ENCODE results near the gene LIN37.

LIN37 gene

DNA sequence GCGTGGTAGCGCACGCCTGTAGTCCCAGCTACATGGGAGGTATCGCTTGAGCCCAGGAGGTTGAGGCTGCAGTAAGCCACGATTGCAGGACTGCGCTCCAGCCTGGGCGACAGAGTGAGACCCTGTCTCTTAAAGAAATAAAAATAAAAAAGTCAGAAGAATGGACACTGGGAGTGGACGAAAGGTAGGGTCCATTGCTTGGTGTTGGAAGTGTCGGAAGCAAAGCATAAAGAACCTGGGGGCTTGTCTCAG lies 26.6 kb downstream of the LIN37 start:
- in situ Hi-C loops (cut with MboI; ENCODE audit: low sequenced_read_pairs), result no loop called here
- peaks cover 9% of the 10 kb centered on the region; the same call in 1 of the 2 replicates for H3K4me1 ChIP-seq
- H3K36me3 ChIP-seq (replicated peaks), result no peaks in the 10 kb centered on the region
- H3K9me3 ChIP-seq, result no peaks in the 10 kb centered on the region
- no peak for DNase-seq (ENCODE audit: low spot score in 2 of 2)
- no peaks in the 10 kb centered on the region for H3K27me3 ChIP-seq (ENCODE audit: low read depth)
- peak overlapping the region; percentile 13 for H3K4me3 ChIP-seq

DNA sequence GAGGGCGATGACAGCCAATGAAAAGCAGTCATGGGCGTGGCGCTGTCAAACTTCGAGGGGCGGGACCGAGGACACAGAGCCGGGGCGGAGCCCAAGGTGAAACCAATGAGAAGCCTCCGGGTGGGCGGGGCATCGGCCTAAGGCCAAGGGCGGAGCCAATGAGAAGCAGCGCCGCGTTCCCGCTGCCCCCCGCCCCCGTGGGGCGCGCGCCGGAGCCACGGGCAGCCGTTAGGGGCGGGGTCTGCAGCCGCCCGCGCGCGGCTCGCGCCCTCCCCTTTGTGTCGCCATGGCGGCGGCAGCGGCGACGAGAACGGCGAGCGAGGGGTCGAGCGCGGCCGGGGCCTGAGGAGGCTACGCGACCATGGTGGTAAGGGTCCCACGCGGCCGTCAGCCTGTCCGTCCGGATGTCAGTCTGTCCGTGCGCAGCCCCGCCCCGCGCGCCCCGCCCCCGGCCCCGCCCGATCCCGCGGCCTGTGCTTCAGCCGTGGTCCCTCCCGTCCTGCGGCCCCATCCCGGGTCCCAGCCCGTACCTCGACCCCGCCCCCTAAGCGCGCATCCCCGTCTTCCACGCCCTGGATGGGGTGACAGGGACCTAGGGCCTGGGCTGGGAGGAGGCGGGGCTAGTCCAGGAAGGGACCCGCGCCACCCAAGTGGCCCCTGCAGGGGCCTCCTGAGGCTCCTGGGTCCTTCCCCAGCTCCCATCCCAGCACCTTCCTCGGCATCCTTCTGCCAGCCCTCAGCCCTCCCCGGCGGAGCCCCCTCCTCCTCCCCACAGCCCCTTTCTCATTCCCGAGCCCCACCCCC lies 27.1 kb downstream of the LIN37 start, which contains the start of gene ARHGAP33:
TSS of gene ARHGAP33 (plus strand) at position 267 of the 804 bp plus-strand sequence. CDS start at position 362, 95 bp downstream.
- in situ Hi-C loops (cut with MboI; ENCODE audit: low sequenced_read_pairs), result no loop called here
- no peaks in the 10 kb centered on the region for H3K36me3 ChIP-seq (replicated peaks)
- peak; percentile 97 to 100 for DNase-seq (ENCODE audit: low spot score in 2 of 2)
- peaks cover 9% of the 10 kb centered on the region; the same call in 1 of the 2 replicates for H3K4me1 ChIP-seq
- H3K4me3 ChIP-seq, result peak within 1 kb of the TSS; percentile 51
- H3K27me3 ChIP-seq (ENCODE audit: low read depth), result no peaks in the 10 kb centered on the region
- H3K9me3 ChIP-seq, result no peaks in the 10 kb centered on the region

DNA sequence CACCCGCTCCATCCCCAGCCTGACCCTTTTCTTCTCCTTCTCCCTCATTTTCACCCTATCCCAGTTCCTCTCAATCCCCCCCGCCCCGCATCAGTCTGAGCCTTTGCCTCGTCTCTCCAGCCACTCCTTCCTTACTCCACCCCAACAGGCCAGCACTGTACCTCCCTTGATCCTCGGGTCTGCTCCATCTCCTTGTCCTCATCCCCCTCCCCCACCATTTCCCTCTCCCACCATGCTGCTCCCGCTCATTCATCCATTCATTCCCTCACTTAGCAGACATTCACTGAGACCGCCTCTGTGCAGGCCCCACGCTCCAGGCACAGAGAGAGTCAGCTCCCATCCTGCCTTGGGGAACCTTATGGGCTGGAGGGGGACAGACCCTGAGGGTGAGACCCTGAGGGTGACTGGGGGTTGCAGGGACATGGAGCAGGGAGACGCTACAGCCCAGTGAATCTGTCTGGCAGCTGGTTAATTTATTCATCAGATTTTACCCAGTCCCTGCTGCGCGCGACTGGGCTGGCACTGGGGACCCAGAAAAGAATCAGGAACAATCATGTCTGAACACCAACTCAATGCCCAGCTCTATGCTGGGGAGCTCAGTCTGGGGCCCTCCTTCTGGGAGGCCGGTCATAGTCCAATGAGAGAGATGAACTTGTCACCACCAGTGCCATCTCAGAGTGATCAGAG lies 27.9 kb downstream of the LIN37 start:
- Histone ChIP-seq H3K36me3 (replicated peaks) (no peaks in the 10 kb centered on the region), H3K9me3 (no peaks in the 10 kb centered on the region), H3K4me3 (peak overlapping the region; percentile 51), H3K27me3 (ENCODE audit: low read depth) (no peaks in the 10 kb centered on the region), H3K4me1 (peaks cover 9% of the 10 kb centered on the region; the same call in 1 of the 2 replicates)
- in situ Hi-C loops (cut with MboI; ENCODE audit: low sequenced_read_pairs), result no loop called here
- peak in 1 of 2 experiments; percentile 39 for DNase-seq (ENCODE audit: low spot score in 2 of 2)

DNA sequence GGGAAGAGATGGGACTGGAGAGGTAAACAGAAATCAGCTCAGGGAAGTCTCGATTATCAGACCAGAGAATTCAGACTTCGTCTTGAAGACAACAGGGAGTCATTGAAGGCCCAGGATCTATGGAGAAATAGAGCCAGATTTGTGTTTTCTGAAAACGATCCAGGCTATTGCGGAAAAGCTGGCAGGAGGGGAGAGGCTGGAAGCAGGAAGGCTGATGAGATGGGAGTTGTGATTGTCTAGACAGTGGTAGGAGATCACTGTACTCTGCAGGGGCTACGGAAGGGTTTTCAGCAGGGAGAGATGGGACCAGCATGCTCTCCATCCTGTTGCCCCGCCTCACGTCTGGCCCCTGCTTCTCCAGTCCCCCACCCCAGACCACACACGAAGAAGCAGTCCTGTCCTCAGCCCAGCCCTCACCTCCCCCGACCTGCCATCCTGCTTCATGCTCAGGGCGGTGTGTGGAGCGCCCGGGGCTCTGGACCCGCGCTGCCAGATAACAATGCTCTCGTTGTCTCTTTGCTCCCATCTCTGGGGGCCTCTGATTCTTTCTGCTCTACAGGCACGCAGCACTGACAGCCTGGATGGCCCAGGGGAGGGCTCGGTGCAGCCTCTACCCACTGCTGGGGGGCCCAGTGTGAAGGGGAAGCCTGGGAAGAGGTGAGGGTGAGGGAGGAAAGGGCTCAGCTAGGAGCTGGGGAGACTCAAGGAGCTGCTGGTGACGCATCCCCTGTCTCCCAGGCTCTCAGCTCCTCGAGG lies 28.9 kb downstream of the LIN37 start:
- no peaks in the 10 kb centered on the region for H3K9me3 ChIP-seq
- no peak overlapping the region for H3K4me3 ChIP-seq
- in situ Hi-C loops (cut with MboI; ENCODE audit: low sequenced_read_pairs), result no loop called here
- no peaks in the 10 kb centered on the region for H3K27me3 ChIP-seq (ENCODE audit: low read depth)
- peaks cover 9% of the 10 kb centered on the region; the same call in 1 of the 2 replicates for H3K4me1 ChIP-seq
- no peaks in the 10 kb centered on the region for H3K36me3 ChIP-seq (replicated peaks)
- DNase-seq (ENCODE audit: low spot score in 2 of 2), result no peak

DNA sequence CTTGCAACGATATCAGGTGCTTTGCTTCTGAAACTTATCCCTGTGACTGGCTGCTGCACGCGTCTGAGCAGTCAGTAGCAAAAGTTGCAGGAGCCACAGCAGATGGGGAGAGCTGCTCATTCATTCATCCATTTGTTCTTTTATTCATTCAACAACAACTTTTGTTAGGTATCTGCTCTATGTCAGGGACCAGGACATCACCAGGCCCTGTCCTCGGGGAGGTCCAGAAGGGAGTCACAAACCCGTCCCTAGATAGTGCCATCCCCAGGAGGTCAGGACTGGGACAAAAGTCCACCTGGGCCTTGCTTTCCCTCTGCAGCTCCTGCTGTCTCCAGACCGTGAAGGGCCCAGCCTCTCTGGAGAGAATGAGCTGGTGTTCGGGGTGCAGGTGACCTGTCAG lies 29.6 kb downstream of the LIN37 start:
- no peaks in the 10 kb centered on the region for H3K9me3 ChIP-seq
- peaks cover 9% of the 10 kb centered on the region; the same call in 1 of the 2 replicates for H3K4me1 ChIP-seq
- H3K36me3 ChIP-seq (replicated peaks), result no peaks in the 10 kb centered on the region
- DNase-seq (ENCODE audit: low spot score in 2 of 2), result no peak
- H3K27me3 ChIP-seq (ENCODE audit: low read depth), result no peaks in the 10 kb centered on the region
- in situ Hi-C loops (cut with MboI; ENCODE audit: low sequenced_read_pairs), result no loop called here
- no peak overlapping the region for H3K4me3 ChIP-seq

DNA sequence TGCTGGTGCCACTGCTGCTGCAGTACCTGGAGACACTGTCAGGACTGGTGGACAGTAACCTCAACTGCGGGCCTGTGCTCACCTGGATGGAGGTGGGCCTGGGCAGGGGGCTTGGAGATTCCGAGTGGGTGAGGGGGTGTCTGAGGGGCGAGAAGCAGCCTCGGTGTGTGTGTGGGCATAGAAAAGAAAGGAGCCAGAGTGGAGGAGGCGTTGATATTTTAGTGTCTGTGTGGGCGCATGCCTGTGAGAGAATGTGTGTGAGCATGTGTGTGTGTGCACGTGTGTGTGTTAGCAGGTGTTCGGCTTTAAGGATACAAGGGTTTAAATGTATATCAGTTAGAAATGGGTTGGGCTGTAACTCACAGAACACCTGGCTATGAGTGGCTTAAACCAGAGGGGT lies 30.7 kb downstream of the LIN37 start:
- no peaks in the 10 kb centered on the region for H3K9me3 ChIP-seq
- no peak for DNase-seq (ENCODE audit: low spot score in 2 of 2)
- H3K27me3 ChIP-seq (ENCODE audit: low read depth), result no peaks in the 10 kb centered on the region
- peaks cover 9% of the 10 kb centered on the region; the same call in 1 of the 2 replicates for H3K4me1 ChIP-seq
- H3K4me3 ChIP-seq, result no peak overlapping the region
- no peaks in the 10 kb centered on the region for H3K36me3 ChIP-seq (replicated peaks)
- in situ Hi-C loops (cut with MboI; ENCODE audit: low sequenced_read_pairs), result no loop called here

DNA sequence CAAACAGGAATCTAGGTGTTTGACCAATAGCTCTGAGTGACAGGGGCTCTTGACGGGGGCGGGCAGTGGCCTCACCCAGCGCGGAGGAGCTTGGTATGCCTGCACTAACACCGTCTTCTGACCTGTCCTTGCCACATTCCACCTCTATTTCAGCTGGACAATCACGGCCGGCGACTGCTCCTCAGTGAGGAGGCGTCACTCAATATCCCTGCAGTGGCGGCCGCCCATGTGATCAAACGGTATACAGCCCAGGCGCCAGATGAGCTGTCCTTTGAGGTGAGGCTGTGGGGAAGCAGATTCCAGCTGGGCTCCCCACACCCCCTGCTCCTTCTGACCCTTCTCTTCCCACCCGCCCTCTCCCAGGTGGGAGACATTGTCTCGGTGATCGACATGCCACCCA lies 31.7 kb downstream of the LIN37 start:
- Histone ChIP-seq H3K36me3 (replicated peaks) (no peaks in the 10 kb centered on the region), H3K9me3 (no peaks in the 10 kb centered on the region), H3K27me3 (ENCODE audit: low read depth) (no peaks in the 10 kb centered on the region), H3K4me3 (no peak overlapping the region), H3K4me1 (peaks cover 6% of the 10 kb centered on the region; the same call in 1 of the 2 replicates)
- no peak for DNase-seq (ENCODE audit: low spot score in 2 of 2)
- in situ Hi-C loops (cut with MboI; ENCODE audit: low sequenced_read_pairs), result no loop called here

DNA sequence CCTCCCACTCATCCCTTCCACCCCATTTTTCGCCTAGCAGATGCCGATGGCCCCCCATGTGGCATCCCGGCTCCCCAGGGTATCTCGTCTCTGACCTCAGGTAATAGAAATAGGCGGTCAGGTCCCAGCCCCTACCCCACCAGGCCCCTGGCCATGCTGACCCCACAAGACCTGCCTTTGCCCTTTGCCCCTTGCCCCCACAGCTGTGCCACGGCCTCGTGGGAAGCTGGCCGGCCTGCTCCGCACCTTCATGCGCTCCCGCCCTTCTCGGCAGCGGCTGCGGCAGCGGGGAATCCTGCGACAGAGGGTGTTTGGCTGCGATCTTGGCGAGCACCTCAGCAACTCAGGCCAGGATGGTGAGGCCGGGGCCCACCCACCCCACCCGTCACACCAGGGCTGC lies 32.3 kb downstream of the LIN37 start:
- peaks cover 6% of the 10 kb centered on the region; the same call in 1 of the 2 replicates for H3K4me1 ChIP-seq
- H3K27me3 ChIP-seq (ENCODE audit: low read depth), result no peaks in the 10 kb centered on the region
- no peak for DNase-seq (ENCODE audit: low spot score in 2 of 2)
- no peak overlapping the region for H3K4me3 ChIP-seq
- no peaks in the 10 kb centered on the region for H3K9me3 ChIP-seq
- in situ Hi-C loops (cut with MboI; ENCODE audit: low sequenced_read_pairs), result no loop called here
- H3K36me3 ChIP-seq (replicated peaks), result no peaks in the 10 kb centered on the region

DNA sequence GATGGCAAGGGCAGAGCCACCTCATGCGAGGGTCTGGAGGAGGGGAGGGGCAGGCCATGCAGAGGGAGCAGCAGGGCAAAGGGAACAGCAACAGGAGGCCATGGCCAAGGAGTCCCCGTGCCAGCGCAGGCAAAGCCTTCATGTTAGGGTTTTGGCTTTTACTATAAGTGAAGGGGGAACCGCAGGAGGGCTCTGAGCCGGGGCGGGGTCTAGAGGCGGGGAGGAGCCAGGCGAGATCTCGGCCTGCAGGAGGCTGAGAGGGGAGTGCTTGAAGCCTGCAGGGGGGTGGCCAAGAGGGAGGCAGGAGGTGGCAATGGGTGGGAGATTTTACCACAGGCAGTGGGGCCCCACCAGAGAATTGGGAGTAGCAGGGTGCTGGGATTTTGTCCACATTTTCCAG lies 33.3 kb downstream of the LIN37 start:
- no peaks in the 10 kb centered on the region for H3K27me3 ChIP-seq (ENCODE audit: low read depth)
- H3K4me3 ChIP-seq, result no peak overlapping the region
- no peak for DNase-seq (ENCODE audit: low spot score in 2 of 2)
- in situ Hi-C loops (cut with MboI; ENCODE audit: low sequenced_read_pairs), result no loop called here
- peaks cover under 1% of the 10 kb centered on the region; the same call in 1 of the 2 replicates for H3K4me1 ChIP-seq
- no peaks in the 10 kb centered on the region for H3K9me3 ChIP-seq
- no peaks in the 10 kb centered on the region for H3K36me3 ChIP-seq (replicated peaks)

DNA sequence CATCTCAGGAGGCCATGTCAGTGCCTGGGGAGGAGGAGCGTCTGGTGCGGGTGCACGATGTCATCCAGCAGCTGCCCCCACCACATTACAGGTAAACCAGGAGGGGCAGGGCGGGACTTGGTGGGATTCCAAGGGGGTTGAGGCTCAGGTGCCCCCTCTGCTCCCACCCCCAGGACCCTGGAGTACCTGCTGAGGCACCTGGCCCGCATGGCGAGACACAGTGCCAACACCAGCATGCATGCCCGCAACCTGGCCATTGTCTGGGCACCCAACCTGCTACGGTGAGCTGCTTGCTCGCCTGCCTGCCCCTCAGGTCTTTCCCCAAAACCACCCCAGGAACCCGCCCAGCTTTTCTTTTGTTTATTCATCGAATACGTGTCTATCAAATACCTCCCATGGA lies 34.2 kb downstream of the LIN37 start:
- Histone ChIP-seq H3K4me1 (no peaks in the 10 kb centered on the region), H3K27me3 (ENCODE audit: low read depth) (no peaks in the 10 kb centered on the region), H3K36me3 (replicated peaks) (no peaks in the 10 kb centered on the region), H3K9me3 (no peaks in the 10 kb centered on the region), H3K4me3 (no peak overlapping the region)
- DNase-seq (ENCODE audit: low spot score in 2 of 2), result no peak
- in situ Hi-C loops (cut with MboI; ENCODE audit: low sequenced_read_pairs), result no loop called here

DNA sequence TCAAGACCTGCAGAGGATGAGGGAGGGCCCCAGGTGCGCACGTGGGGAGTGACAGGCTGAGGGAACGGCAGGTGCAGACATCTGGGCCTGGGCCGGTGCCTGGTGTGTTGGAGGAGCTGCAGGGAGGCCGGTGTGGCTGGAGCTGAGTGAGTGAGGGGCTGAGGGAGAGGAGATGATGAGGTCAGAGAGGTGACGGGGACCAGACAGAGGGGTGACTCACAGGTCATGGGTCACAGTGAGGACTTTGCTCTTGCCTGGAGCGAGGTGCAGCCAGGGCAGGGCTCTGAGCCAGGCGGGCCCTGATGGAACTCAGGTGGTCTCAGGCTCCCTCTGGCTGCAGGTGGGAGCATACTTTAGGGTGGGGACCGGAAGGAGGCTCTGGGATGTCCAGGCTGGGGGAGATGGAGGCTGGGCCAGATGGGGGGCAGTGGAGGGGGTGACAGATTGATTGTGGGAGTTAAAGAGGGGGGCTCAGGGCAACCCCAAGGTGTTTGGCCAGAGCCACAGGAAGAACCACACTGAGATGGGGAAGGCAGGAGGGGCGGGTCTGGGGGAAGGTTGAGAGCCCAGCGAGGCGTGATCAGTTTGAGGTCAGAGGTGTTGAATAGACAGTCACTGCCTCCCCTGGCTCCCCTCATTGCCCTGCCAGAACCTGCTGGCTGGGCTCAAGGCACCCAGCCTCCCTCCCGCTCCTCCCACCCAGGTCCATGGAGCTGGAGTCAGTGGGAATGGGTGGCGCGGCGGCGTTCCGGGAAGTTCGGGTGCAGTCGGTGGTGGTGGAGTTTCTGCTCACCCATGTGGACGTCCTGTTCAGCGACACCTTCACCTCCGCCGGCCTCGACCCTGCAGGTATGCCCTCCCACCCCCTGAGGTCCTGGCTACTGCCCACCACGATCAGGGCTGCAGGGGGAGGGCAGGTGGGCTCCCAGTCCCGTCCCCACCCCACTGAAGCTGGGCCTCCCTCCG lies 35.4 kb downstream of the LIN37 start:
- H3K4me3 ChIP-seq, result no peak overlapping the region

DNA sequence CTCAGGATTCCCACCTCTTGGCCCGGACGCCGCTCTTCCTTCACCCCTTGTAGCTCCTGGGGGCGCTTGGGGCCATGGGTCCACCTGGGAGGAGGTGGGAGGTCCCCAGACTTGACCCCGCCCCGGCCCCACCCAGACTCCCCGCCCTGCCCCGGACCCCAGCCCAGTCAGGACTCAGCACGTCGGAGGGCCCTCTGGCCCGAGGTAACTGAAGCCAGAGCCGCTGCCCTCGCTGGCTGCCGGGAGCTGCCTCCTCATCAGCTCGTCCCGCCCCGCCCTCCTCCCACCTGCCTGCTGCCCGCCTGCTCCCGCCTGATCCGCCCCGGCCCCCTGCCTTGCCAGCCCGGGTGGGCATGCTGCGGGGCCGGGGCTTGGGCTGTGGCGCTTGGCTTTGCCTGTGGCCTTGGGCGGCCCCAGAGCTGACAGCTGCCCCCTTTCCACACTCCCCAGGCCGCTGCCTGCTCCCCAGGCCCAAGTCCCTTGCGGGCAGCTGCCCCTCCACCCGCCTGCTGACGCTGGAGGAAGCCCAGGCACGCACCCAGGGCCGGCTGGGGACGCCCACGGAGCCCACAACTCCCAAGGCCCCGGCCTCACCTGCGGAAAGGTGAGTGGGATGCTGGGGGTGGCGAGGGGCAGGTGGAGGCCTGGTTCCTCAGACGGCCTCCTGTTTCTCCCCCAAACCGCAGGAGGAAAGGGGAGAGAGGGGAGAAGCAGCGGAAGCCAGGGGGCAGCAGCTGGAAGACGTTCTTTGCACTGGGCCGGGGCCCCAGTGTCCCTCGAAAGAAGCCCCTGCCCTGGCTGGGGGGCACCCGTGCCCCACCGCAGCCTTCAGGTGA lies 36.3 kb downstream of the LIN37 start:
- H3K36me3 ChIP-seq (replicated peaks), result no peaks in the 10 kb centered on the region
- no peaks in the 10 kb centered on the region for H3K9me3 ChIP-seq
- no peak overlapping the region for H3K4me3 ChIP-seq
- H3K4me1 ChIP-seq, result no peaks in the 10 kb centered on the region
- H3K27me3 ChIP-seq (ENCODE audit: low read depth), result no peaks in the 10 kb centered on the region
- DNase-seq (ENCODE audit: low spot score in 2 of 2), result no peak
- in situ Hi-C loops (cut with MboI; ENCODE audit: low sequenced_read_pairs), result no loop called here

More for the DNA sequence above, 35.4 kb downstream of the LIN37 start:
- H3K9me3 ChIP-seq, result no peaks in the 10 kb centered on the region
- in situ Hi-C loops (cut with MboI; ENCODE audit: low sequenced_read_pairs), result no loop called here
- H3K27me3 ChIP-seq (ENCODE audit: low read depth), result no peaks in the 10 kb centered on the region
- no peaks in the 10 kb centered on the region for H3K36me3 ChIP-seq (replicated peaks)
- DNase-seq (ENCODE audit: low spot score in 2 of 2), result no peak
- no peaks in the 10 kb centered on the region for H3K4me1 ChIP-seq

Data from HAP-1 (cell line).